ENCODE results near the gene AOAH. TPM values are rescaled to one million over a fixed set of nuclear protein-coding genes. Genes with fewer than 3 reads are reported as not detected.
"Not testable (repeated sequence)": the region's sequence is repeated elsewhere in the genome, so short reads cannot be mapped to it uniquely, and the experiment has no call there.

Gene AOAH
- total RNA-seq, 1 donor = 128 TPM

- not testable (repeated sequence) for H3K4me1 ChIP-seq (ENCODE audit: insufficient read depth, low read length); H3K27me3 ChIP-seq (ENCODE audit: insufficient read depth, low read length); H3K9me3 ChIP-seq (ENCODE audit: low read depth, low read length); H3K4me3 ChIP-seq (ENCODE audit: low read length)
Observed at GRCh38 chr7:36483853-36484252, 240.4 kb downstream of the AOAH start.

GRCh38 chr7:36478745-36479144 is 245.5 kb downstream of the AOAH start:
- no peaks in the 10 kb centered on the region for H3K4me1 ChIP-seq (ENCODE audit: insufficient read depth, low read length)
- no peaks in the 10 kb centered on the region for H3K27me3 ChIP-seq (ENCODE audit: insufficient read depth, low read length)
- peaks cover 4% of the 10 kb centered on the region for H3K9me3 ChIP-seq (ENCODE audit: low read depth, low read length)
- no peak overlapping the region for H3K4me3 ChIP-seq (ENCODE audit: low read length)

- Histone ChIP-seq H3K4me3 (ENCODE audit: low read length) (no peak overlapping the region), H3K27me3 (ENCODE audit: insufficient read depth, low read length) (no peaks in the 10 kb centered on the region), H3K9me3 (ENCODE audit: low read depth, low read length) (no peaks in the 10 kb centered on the region), H3K4me1 (ENCODE audit: insufficient read depth, low read length) (no peaks in the 10 kb centered on the region)
Observed at GRCh38 chr7:36475381-36475780, 248.9 kb downstream of the AOAH start.

GRCh38 chr7:36475011-36475342 is 249.3 kb downstream of the AOAH start:
- Histone ChIP-seq H3K4me1 (ENCODE audit: insufficient read depth, low read length) (no peaks in the 10 kb centered on the region), H3K4me3 (ENCODE audit: low read length) (no peak overlapping the region), H3K9me3 (ENCODE audit: low read depth, low read length) (no peaks in the 10 kb centered on the region), H3K27me3 (ENCODE audit: insufficient read depth, low read length) (no peaks in the 10 kb centered on the region)

- no peak overlapping the region for H3K4me3 ChIP-seq (ENCODE audit: low read length)
- no peaks in the 10 kb centered on the region for H3K27me3 ChIP-seq (ENCODE audit: insufficient read depth, low read length)
- no peaks in the 10 kb centered on the region for H3K4me1 ChIP-seq (ENCODE audit: insufficient read depth, low read length)
- no peaks in the 10 kb centered on the region for H3K9me3 ChIP-seq (ENCODE audit: low read depth, low read length)
Observed at GRCh38 chr7:36474283-36475010, 249.8 kb downstream of the AOAH start.

- Histone ChIP-seq H3K4me3 (ENCODE audit: low read length) (no peak overlapping the region), H3K4me1 (ENCODE audit: insufficient read depth, low read length) (no peaks in the 10 kb centered on the region), H3K9me3 (ENCODE audit: low read depth, low read length) (no peaks in the 10 kb centered on the region), H3K27me3 (ENCODE audit: insufficient read depth, low read length) (no peaks in the 10 kb centered on the region)
Observed at GRCh38 chr7:36473454-36474282, 250.6 kb downstream of the AOAH start.

GRCh38 chr7:36472141-36472729 is 252.1 kb downstream of the AOAH start:
- Histone ChIP-seq H3K27me3 (ENCODE audit: insufficient read depth, low read length) (no peaks in the 10 kb centered on the region), H3K4me3 (ENCODE audit: low read length) (no peak overlapping the region), H3K4me1 (ENCODE audit: insufficient read depth, low read length) (no peaks in the 10 kb centered on the region), H3K9me3 (ENCODE audit: low read depth, low read length) (no peaks in the 10 kb centered on the region)

- no peaks in the 10 kb centered on the region for H3K4me1 ChIP-seq (ENCODE audit: insufficient read depth, low read length)
- no peaks in the 10 kb centered on the region for H3K9me3 ChIP-seq (ENCODE audit: low read depth, low read length)
- no peak overlapping the region for H3K4me3 ChIP-seq (ENCODE audit: low read length)
- H3K27me3 ChIP-seq (ENCODE audit: insufficient read depth, low read length) = no peaks in the 10 kb centered on the region
Observed at GRCh38 chr7:36469236-36469635, 255.1 kb downstream of the AOAH start.

GRCh38 chr7:36468370-36469101 is 255.8 kb downstream of the AOAH start:
- Histone ChIP-seq H3K9me3 (ENCODE audit: low read depth, low read length) (no peaks in the 10 kb centered on the region), H3K4me1 (ENCODE audit: insufficient read depth, low read length) (no peaks in the 10 kb centered on the region), H3K27me3 (ENCODE audit: insufficient read depth, low read length) (no peaks in the 10 kb centered on the region), H3K4me3 (ENCODE audit: low read length) (no peak overlapping the region)

- not testable (repeated sequence) for H3K4me3 ChIP-seq (ENCODE audit: low read length); H3K9me3 ChIP-seq (ENCODE audit: low read depth, low read length); H3K4me1 ChIP-seq (ENCODE audit: insufficient read depth, low read length); H3K27me3 ChIP-seq (ENCODE audit: insufficient read depth, low read length)
Observed at GRCh38 chr7:36466001-36466400, 258.3 kb downstream of the AOAH start.

- H3K27me3 ChIP-seq (ENCODE audit: insufficient read depth, low read length) = no peaks in the 10 kb centered on the region
Observed at GRCh38 chr7:36464271-36464670, 260.0 kb downstream of the AOAH start.

More at GRCh38 chr7:36464271-36464670, 260.0 kb downstream of the AOAH start:
- Histone ChIP-seq H3K4me3 (ENCODE audit: low read length) (no peak overlapping the region), H3K4me1 (ENCODE audit: insufficient read depth, low read length) (no peaks in the 10 kb centered on the region), H3K9me3 (ENCODE audit: low read depth, low read length) (no peaks in the 10 kb centered on the region)

All from mononuclear cell (primary cell).